ENCODE measurements around the gene VTI1A.

DNA sequence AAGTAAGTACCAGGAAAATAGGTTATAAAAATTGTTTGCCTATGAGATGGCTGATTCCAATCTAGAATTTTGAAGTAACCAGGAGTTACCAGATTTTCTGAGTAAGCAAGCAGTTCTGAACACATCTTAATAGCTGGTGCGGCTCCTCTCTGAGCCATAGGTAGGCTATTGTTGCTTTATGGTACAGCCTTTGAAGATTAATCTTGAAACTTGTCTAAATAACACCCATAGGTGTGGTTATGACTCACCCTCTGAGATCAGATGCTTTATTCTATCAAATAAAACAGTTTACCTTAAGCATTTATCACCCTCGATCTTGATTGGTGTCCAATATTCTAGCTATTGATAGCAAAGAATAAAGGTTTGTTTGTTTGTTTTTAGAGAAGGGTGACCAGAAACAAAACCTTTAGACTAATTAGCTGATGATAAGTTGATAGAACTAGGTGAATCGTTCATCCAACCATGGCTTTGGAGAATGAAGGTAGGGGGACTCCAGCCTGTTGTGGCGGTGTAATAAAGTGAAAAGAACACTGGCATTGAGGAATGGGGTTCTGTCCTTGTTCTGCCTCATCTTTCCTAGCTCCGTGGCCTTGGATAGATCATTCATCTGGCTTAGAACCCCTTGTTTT is 72.2 kb downstream of the VTI1A start:
- TF ChIP-seq, protein P1, sequence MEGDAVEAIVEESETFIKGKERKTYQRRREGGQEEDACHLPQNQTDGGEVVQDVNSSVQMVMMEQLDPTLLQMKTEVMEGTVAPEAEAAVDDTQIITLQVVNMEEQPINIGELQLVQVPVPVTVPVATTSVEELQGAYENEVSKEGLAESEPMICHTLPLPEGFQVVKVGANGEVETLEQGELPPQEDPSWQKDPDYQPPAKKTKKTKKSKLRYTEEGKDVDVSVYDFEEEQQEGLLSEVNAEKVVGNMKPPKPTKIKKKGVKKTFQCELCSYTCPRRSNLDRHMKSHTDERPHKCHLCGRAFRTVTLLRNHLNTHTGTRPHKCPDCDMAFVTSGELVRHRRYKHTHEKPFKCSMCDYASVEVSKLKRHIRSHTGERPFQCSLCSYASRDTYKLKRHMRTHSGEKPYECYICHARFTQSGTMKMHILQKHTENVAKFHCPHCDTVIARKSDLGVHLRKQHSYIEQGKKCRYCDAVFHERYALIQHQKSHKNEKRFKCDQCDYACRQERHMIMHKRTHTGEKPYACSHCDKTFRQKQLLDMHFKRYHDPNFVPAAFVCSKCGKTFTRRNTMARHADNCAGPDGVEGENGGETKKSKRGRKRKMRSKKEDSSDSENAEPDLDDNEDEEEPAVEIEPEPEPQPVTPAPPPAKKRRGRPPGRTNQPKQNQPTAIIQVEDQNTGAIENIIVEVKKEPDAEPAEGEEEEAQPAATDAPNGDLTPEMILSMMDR (IDR thresholded peaks at IDR 0.05), result no peak
- TF ChIP-seq POLR2A (IDR thresholded peaks at IDR 0.05), result no peak

Data from ovary (tissue), 3 donors.